ENCODE data around the gene CETP.

GRCh38 chr16:57000271-57001025, 38.7 kb downstream of the CETP start:
- TF ChIP-seq CTCF (IDR thresholded peaks at IDR 0.05; ENCODE audit: insufficient read depth, low read depth, low read length) (no peak), EZH2 (IDR thresholded peaks at IDR 0.05; ENCODE audit: insufficient read depth, low read length) (no peak)

All from astrocyte (in vitro differentiated cells and primary cell).